Activated CD4-positive, alpha-beta T cell treated with anti-CD3 and anti-CD28 coated beads, Interleukin-10, Interleukin-2, amounts not matched to agents 100 ng/mL and 50 ng/mL, durations not matched to agents 16 hours and 8 hours (primary cell): ENCODE data around the gene XYLT1.
A peak's percentile ranks its signal among the peaks of the same experiment; 100 is the strongest.

ENCODE experiments used
- DNase-seq: peaks from one replicate; pipeline ENCODE4 v3.0.0-alpha.2; 2020

XYLT1 gene

GRCh38 chr16:17457997-17458396 is 12.8 kb downstream of the XYLT1 start:
- no peak for DNase-seq

GRCh38 chr16:17457513-17457912 is 13.2 kb downstream of the XYLT1 start:
- DNase-seq = no peak

- DNase-seq = no peak
Observed at GRCh38 chr16:17454162-17454730, 16.5 kb downstream of the XYLT1 start.

GRCh38 chr16:17453364-17454038 is 17.3 kb downstream of the XYLT1 start:
- DNase-seq = no peak

- DNase-seq = no peak
Observed at GRCh38 chr16:17452922-17453321, 17.8 kb downstream of the XYLT1 start.

- no peak for DNase-seq
Observed at GRCh38 chr16:17451843-17452242, 18.9 kb downstream of the XYLT1 start.

GRCh38 chr16:17450291-17450690 is 20.5 kb downstream of the XYLT1 start:
- DNase-seq = no peak

GRCh38 chr16:17448640-17449638 is 21.8 kb downstream of the XYLT1 start:
- DNase-seq = peak; percentile 48

GRCh38 chr16:17447101-17447569 is 23.6 kb downstream of the XYLT1 start:
- no peak for DNase-seq

GRCh38 chr16:17446661-17447060 is 24.1 kb downstream of the XYLT1 start:
- DNase-seq = no peak

- DNase-seq = no peak
Observed at GRCh38 chr16:17445421-17445820, 25.3 kb downstream of the XYLT1 start.

- no peak for DNase-seq
Observed at GRCh38 chr16:17444658-17445057, 26.1 kb downstream of the XYLT1 start.

GRCh38 chr16:17440131-17440530 is 30.6 kb downstream of the XYLT1 start:
- DNase-seq = no peak

GRCh38 chr16:17439580-17439979 is 31.2 kb downstream of the XYLT1 start:
- peak; percentile 43 for DNase-seq

- no peak for DNase-seq
Observed at GRCh38 chr16:17437981-17438380, 32.8 kb downstream of the XYLT1 start.

GRCh38 chr16:17437127-17437720 is 33.5 kb downstream of the XYLT1 start:
- DNase-seq = no peak

GRCh38 chr16:17435318-17435717 is 35.4 kb downstream of the XYLT1 start:
- DNase-seq = no peak

GRCh38 chr16:17433577-17434451 is 36.9 kb downstream of the XYLT1 start:
- no peak for DNase-seq

GRCh38 chr16:17432901-17433576 is 37.7 kb downstream of the XYLT1 start:
- DNase-seq = no peak

GRCh38 chr16:17431968-17432625 is 38.7 kb downstream of the XYLT1 start:
- no peak for DNase-seq

GRCh38 chr16:17431012-17431411 is 39.7 kb downstream of the XYLT1 start:
- no peak for DNase-seq
